Left ventricle myocardium superior (tissue), 1 donor: ENCODE data around the gene CLCF1. TPM values are rescaled to one million over a fixed set of nuclear protein-coding genes. Genes with fewer than 3 reads are reported as not detected.
"Not testable (repeated sequence)": the region's sequence is repeated elsewhere in the genome, so short reads cannot be mapped to it uniquely, and the experiment has no call there.

Experiments
- ATAC-seq: fragments of 200-7000 bp; cut with Tn5 transposase; one replicate; pipeline ENCODE4 v1.9.1; 2020; ENCODE audit warnings: mild to moderate bottlenecking, moderate library complexity
- DNase-seq: peaks from one replicate; pipeline ENCODE4 v3.0.0-alpha.2; 2020
- intact Hi-C: fragments of 100-400 bp; cut with micrococcal nuclease; formaldehyde crosslinking; loops from one replicate; pipeline ENCODE4 v1.11.0; 2022
- total RNA-seq: library from RNA; stranded (reverse); fragmentation: NEBNext Ultra II Directional; extraction: Animal tissue kit (Norgen Biotek cat#: 25700); gene quantifications from one replicate; pipeline ENCODE4 v1.2.1, GENCODE V29; 2021
- donor health status: DM: no; HTN: yes; CAD: no; lungs with severe emphysema.

Gene CLCF1
- total RNA-seq, 1 donor from 2014 or later, result 0.89 TPM

DNA sequence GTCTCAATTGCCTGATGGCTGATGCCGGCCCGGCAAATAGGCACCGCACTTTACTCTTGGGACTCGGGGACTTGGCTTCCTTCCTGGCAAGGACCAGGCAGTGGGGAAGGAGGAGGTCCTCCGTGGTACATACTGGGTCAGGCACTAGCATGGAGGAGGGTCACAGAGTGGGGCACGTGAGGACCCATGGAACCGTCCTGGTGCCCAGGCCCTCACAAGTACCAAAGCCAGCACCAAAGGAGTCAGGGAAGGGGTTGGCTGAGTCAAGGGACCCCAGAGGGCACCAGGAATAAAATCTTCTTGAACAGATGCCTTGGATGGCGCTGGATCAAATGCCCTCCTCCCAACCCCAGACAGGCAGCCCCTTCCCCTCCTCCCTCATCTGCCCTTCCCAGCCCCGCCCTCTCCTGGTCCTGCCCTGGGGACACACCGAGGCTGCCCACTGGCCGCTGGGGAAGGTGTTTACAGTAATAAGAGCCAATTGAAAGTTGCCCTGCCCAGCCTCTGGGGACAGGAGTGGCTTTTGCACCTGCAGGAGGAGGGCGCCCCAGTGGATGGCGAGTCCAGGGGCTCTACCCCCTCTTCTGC lies 36.5 kb upstream of the CLCF1 start:
- DNase-seq (no peak), ATAC-seq (no peak)
- intact Hi-C loops, result no loop called here

GRCh38 chr11:67409261-67409666 lies 35.9 kb upstream of the CLCF1 start:
- DNase-seq (no peak), ATAC-seq (no peak)
- intact Hi-C loops, result no loop called here

DNA sequence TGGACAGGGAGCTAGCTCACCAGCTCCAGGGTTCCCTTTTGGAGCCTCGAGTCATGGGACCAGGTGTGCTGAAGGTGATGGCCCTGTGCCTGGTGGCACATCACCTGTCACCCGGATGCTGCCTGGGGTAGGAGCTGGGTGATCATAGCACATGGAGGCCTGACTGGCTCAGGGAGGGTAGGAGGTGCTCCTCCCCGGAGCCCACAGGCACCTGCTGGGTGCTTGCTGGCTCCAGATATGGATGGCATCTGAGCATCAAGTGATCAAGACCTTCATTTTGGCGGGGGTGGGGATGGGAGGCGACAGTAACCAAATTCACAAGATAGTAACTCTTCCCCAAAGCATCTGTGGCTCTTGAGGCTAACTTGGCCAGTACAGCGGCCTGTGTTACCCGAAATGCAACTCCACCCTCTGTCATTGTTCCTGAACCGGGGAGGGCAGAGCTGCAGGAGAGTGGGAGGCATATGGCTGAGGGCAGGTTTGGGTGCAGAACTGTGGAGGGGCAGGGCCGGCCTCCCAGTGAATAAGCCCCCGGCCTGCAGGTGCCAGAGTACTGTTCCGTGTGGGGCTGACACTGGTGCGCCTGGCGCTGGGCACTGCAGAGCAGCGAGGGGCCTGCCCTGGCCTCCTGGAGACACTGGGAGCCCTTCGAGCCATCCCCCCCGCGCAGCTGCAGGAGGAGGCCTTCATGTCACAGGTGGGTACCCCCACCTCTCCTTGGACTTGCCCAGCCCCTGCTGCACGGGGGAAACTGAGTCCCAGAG lies 35.2 kb upstream of the CLCF1 start:
- intact Hi-C loops, result no loop called here

GRCh38 chr11:67407688-67408163 lies 34.3 kb upstream of the CLCF1 start:
- ATAC-seq, result no peak
- DNase-seq, result no peak
- intact Hi-C loops, result no loop called here

More for the DNA sequence above, 35.2 kb upstream of the CLCF1 start:
- ATAC-seq, result no peak
- DNase-seq, result peak; percentile 29

DNA sequence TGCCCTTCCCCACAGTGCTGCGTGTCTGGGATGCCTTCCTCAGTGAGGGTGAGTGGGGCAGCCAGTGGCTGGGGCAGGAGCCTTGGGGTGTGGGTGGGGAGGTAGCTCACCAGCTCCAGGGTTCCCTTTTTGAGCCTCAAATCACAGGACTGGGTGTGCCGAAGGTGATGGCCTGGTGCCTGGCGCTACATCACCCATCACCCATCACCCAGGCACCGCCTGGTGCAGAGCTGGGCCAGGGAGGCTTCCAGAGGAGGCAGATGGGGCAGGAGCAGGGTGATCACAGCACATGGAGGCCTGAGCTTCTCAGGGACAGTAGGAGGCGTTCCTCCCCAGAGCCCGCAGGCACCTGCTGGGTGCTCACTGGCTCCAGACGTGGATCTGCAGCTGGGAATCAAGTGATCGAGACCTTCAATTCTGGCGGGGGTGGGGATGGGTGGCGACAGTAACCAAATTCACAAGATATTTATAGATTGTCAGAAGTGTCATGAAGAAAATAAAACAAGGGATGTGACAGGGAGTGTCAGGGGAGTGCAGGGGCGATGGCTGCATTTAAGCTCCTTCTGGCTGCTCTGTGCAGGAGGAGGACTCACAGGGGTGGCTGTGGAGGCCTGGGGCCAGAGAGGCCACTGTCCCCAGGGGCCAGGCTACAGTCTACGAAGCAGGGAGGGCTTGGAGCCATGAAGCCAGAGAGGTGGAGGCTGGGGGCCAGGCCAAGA lies 33.7 kb upstream of the CLCF1 start:
- intact Hi-C loops, result no loop called here
- ATAC-seq (no peak), DNase-seq (no peak)

- ATAC-seq, result no peak
- DNase-seq, result no peak
- intact Hi-C loops, result no loop called here
Observed at GRCh38 chr11:67406420-67406968, 33.1 kb upstream of the CLCF1 start.

- intact Hi-C loops, result no loop called here
Observed at GRCh38 chr11:67405688-67406339, 32.4 kb upstream of the CLCF1 start.

GRCh38 chr11:67405196-67405567 lies 31.8 kb upstream of the CLCF1 start:
- DNase-seq, result no peak
- ATAC-seq, result no peak
- intact Hi-C loops, result no loop called here

More at GRCh38 chr11:67405688-67406339, 32.4 kb upstream of the CLCF1 start:
- no peak for ATAC-seq
- DNase-seq, result no peak

DNA sequence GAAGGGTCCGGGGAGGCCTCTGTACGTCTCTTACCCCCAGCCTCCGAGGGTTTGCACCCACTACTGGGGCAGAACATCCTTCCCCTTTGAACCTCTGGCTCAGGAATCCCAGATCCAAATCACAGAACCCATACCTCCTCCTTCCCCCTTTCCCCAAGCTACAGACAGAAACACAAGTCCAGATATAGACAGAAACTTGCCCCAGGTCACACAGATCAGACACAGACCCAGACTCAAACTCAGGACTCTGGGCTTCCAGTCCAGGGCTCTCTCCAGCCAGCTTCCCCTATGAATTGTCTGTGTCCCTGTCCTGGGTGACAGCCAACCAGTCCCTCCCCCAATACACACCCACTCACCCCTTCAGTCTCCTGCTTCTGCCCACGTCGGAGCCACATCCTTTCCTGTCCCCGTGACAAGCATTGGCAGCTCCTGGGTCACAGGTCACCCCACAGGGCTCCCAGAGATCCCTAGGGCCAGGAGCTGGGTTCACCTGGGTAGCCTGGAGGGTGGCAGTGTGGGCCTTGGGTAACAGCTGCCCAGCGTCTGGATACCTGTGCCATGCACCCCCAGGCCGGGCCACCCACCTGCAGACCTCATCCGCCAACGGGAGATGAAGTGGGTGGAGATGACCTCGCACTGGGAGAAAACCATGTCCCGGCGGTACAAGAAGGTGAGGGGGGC lies 31.3 kb upstream of the CLCF1 start:
- ATAC-seq, result no peak
- no peak for DNase-seq
- intact Hi-C loops, result no loop called here

DNA sequence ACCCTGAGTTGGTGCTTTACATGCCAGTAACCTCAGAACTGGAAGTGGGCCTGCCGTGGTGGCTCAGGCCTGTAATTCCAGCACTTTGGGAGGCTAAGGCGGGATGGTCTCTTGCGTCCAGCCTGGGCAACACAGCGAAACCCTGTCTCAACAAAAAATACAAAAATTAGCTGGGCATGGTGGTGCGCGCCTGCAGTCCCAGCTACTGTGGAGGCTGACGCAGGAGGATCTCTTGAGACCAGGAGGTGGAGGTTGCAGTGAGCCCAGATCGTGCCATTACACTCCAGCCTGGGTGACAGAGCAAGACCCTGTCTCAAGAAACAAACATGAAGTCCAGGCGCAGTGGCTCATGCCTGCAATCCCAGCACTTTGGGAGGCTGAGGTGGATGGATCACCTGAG lies 29.7 kb upstream of the CLCF1 start:
- ATAC-seq, intact Hi-C loops, DNase-seq: not testable (repeated sequence)

GRCh38 chr11:67402192-67402839 lies 28.9 kb upstream of the CLCF1 start:
- ATAC-seq, DNase-seq, intact Hi-C loops: not testable (repeated sequence)

GRCh38 chr11:67401495-67402191 lies 28.2 kb upstream of the CLCF1 start, which contains the start of gene PPP1CA:
Gene PPP1CA (minus strand): TSS chr11:67401858. CDS start chr11:67401782, 76 bp downstream.
- intact Hi-C loops, result no loop called here
- DNase-seq (peak; percentile 95), ATAC-seq (peak; percentile 87)

DNA sequence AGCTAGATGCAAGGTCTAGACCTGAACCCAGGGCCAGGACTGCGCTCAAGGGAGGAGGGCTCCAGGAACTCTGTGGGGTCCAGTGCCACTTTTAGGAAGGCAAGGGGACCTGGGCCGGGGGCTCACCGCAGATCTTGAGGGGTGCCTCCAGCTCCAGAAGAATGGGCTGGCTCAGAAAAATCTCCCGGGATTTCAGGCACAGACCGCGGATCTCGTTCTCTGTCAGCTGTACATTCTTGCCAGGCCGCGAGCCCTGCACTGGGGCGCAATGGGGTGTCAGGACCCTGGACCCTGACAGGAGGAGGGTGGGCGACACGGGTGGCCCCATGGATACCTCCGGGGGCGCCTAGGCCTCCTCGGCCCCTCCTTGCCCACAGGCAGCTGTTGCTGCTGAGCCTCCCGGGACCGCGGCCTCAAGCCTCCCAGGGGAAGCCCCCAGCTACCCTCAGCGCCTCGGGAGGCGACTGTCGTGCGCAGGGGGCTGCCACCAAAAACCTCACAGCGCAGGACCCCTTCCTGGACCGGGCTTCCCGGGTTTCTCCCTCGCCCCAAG lies 27.6 kb upstream of the CLCF1 start:
- DNase-seq, result no peak
- no peak for ATAC-seq
- intact Hi-C loops, result no loop called here

- DNase-seq (no peak), ATAC-seq (peak; percentile 6)
- intact Hi-C loops, result no loop called here
Observed at GRCh38 chr11:67400251-67400941, 27.0 kb upstream of the CLCF1 start.

DNA sequence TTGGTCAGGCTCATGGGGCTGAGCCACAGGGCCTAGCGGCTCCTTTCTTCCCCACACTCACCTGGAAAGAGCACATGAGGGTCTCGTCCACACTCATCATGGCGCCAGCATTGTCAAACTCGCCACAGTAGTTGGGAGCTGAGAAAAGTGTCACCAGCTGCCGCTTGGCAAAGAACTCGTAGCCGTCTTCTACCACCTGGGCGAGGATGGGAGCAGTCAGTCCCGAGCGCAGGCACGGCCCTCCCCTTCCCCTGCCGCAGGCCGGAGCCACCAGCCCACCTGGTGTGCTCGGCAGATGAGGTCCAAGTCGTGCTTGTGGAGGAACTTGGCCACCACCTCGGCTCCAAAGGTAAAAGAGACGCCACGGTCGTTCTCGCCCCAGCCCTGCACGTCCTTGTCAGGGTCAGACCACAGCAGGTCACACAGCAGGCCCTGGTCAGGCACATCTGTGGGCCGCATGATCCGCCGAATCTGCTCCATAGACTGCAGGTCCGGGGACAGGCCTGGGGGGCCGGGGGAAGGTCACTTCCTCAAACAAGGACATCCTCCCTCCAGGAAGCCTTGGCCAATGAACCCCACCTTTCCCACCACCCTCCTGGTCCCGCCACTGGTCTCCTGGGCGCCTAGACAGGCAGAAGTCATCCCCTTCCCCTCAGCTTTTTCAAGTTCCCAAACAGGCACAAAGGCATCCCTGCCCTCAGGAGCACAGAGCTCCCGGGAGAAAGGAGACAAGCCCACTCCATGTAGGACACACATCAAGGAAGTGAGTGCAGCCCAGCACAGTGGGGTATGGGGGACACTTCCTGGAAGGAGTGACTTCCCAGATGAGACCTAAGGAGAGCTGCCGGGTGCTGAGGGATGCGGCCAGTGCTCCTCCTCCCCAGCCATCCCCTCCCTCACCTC lies 25.5 kb upstream of the CLCF1 start:
- no peak for DNase-seq

More for the DNA sequence above, 25.5 kb upstream of the CLCF1 start:
- intact Hi-C loops, result no loop called here
- ATAC-seq, result no peak
